HepG2 (cell line): ENCODE results near the gene SETD2.
A peak's percentile ranks its signal among the peaks of the same experiment; 100 is the strongest.

Experiments used
- GTF2F1 ChIP-seq: fragments of 150-350 bp; IDR thresholded peaks from 2 replicates; pipeline ENCODE4 v1.6.1; 2014; ENCODE audit warnings: low read length
- MAFK ChIP-seq, 2 experiments: IDR thresholded peaks in 1 of 2; conservative IDR thresholded peaks in 1 of 2; 2 replicates each; pipeline ENCODE4 v1.6.1; 2011; ENCODE audit warnings: improper control_type of control experiment in 2 of 2, low read length in 2 of 2
- RAD21 ChIP-seq: fragments of 450-650 bp; formaldehyde crosslinking; IDR thresholded peaks from 2 replicates; pipeline ENCODE4 v1.5.0; 2020; ENCODE audit warnings: mild to moderate bottlenecking
- TP53 ChIP-seq: sonication (generic); formaldehyde crosslinking; conservative IDR thresholded peaks from 2 replicates; pipeline ENCODE4 v1.4.0; 2020; ENCODE audit warnings: missing genetic modification reagents
- ZNF329 ChIP-seq: sonication (generic); formaldehyde crosslinking; IDR thresholded peaks from 2 replicates; pipeline ENCODE4 v1.9.0; 2021; ENCODE audit warnings: low read depth, mild to moderate bottlenecking, missing genetic modification reagents
- ZNF747 ChIP-seq: sonication (generic); formaldehyde crosslinking; IDR thresholded peaks from 2 replicates; pipeline ENCODE4 v1.8.1; 2023; ENCODE audit warnings: missing genetic modification reagents, mild to moderate bottlenecking, borderline replicate concordance
- ZNF883 ChIP-seq: sonication (generic); formaldehyde crosslinking; IDR thresholded peaks from 2 replicates; pipeline ENCODE4 v1.5.1; 2020; ENCODE audit warnings: mild to moderate bottlenecking, missing genetic modification reagents; ENCODE audit errors: not compliant biosample characterization

- TF ChIP-seq RAD21 (peak; percentile 31; the same call in 1 of the 2 replicates), MAFK (conservative IDR thresholded peaks at IDR 0.05 in 1 of 2, IDR thresholded peaks at IDR 0.05 in 1 of 2; ENCODE audit: low read length in 2 of 2) (no peak), TP53 (no peak), ZNF883 (CRISPR knock-in tag) (no peak), GTF2F1 (no peak), ZNF329 (CRISPR knock-in tag) (no peak), ZNF747 (CRISPR knock-in tag) (no peak; the same call in 1 of the 2 replicates)
Observed at GRCh38 chr3:47164007-47164881, at the start of gene SETD2.
